ENCODE measurements around the gene PTGDS. TPM values are rescaled to one million over a fixed set of nuclear protein-coding genes. Genes with fewer than 3 reads are reported as not detected.

The PTGDS gene
- total RNA-seq, 1 donor from 2014 or later, result not detected

DNA sequence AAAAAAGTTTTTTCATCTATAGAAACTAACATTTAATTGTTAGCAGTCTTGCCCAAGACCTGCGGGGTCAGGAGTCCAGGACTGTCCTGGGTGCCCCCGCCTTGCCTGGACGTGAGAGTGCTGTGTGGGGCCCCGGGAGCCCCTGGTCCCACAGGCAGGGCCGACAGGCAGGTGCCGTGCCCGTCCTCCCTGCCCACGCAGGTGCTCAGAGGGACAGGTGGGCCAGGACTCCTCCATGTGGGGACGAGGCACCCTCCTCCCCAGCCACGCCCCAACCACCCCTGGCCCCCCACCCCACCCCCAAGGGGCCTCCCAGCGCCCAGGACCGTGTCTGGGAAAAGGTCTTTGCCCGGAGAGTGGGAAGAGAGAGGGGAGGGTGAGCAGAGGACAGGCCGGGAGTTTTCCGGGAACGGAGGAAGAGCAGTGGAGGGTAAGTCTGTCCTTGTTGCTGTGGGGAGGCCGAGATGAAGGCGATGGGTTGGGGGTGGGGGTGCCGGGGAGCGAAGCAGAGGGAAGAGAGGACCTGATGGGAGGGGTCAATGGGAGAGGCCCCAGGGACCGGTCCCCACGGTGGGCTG is 28.0 kb upstream of the PTGDS start:
- no peak for ATAC-seq (ENCODE audit: low read depth)
- Mint-ChIP-seq H3K9me3 (no peaks in the 10 kb centered on the region), H3K4me3 (peak overlapping the region; percentile 82), H3K27ac (peak overlapping the region; percentile 83), H3K36me3 (ENCODE audit: low read depth) (no peaks in the 10 kb centered on the region), H3K27me3 (no peaks in the 10 kb centered on the region), H3K4me1 (peaks cover 9% of the 10 kb centered on the region)
- ChIA-PET CTCF (interaction anchor here (2.4 kb wide), 1 partner anchor 86 kb away, joined by 39 read pairs; no protein-coding TSS in a partner anchor), POLR2A (interaction anchor here (0.6 to 3.0 kb wide), 11 partner anchors 33 to 251 kb away, joined by 3 to 15 read pairs (median 4); partner anchors contain the start of genes AJM1, CLIC3, PAXX and TPRN)
- TF ChIP-seq, protein P1, sequence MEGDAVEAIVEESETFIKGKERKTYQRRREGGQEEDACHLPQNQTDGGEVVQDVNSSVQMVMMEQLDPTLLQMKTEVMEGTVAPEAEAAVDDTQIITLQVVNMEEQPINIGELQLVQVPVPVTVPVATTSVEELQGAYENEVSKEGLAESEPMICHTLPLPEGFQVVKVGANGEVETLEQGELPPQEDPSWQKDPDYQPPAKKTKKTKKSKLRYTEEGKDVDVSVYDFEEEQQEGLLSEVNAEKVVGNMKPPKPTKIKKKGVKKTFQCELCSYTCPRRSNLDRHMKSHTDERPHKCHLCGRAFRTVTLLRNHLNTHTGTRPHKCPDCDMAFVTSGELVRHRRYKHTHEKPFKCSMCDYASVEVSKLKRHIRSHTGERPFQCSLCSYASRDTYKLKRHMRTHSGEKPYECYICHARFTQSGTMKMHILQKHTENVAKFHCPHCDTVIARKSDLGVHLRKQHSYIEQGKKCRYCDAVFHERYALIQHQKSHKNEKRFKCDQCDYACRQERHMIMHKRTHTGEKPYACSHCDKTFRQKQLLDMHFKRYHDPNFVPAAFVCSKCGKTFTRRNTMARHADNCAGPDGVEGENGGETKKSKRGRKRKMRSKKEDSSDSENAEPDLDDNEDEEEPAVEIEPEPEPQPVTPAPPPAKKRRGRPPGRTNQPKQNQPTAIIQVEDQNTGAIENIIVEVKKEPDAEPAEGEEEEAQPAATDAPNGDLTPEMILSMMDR (IDR thresholded peaks at IDR 0.05), result no peak
- DNase-seq, result no peak
- intact Hi-C loops (cut with micrococcal nuclease), result loop anchor here (1.0 to 10.0 kb wide), 2 partner anchors 86 to 275 kb away; partner anchors contain the start of genes CYSRT1, RNF208 and RNF224

DNA sequence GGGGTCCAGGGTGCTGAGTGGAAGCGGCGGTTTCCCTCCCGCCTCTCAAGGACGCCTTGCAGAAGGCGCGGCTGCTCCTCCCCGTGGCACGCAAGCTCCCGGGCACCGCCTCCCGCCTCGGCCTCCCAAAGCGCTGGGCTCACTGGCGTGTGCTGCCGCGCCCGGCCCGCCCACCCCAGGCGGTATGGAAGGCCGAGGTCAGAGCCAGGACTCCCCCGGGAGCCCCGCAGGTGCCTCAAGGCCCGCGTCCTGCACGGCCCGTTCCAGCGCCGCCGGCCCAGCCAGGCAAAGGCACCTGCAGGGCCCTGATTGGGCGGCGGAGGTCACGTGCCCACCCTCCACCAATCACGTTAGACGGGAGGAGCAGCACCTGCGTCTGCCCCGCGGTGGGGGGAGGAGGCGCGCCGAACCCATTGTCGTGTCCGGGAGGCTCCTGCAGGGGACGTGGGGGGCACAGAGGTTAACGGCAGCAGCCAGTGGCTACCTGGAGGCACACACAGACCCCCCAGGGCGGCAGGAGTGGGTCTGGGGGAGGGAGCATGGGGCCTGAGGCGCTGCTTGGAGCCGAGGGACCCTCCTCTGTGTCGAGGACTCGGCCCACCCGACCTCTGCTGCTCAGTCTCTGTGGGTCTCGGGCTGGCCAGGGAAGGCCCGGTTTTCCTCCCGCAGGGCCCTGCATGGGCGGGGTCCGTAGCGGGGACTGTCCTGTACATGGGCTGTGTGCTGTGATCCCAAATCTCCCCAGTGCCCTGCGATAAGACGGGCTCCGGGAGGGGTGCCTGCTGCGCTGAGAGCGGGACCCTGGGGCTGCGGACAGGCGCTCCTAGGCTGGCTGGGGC is 27.3 kb upstream of the PTGDS start:
- no peaks in the 10 kb centered on the region for H3K36me3 Mint-ChIP-seq (ENCODE audit: low read depth)
- no peaks in the 10 kb centered on the region for H3K27me3 Mint-ChIP-seq
- intact Hi-C loops (cut with micrococcal nuclease), result loop anchor here (1.0 to 10.0 kb wide), 2 partner anchors 85 to 275 kb away; partner anchors contain the start of genes CYSRT1, RNF208 and RNF224
- TF ChIP-seq, protein P1 (IDR thresholded peaks at IDR 0.05), result no peak
- peaks cover 5% of the 10 kb centered on the region for H3K4me1 Mint-ChIP-seq
- ChIA-PET POLR2A (interaction anchor here (0.6 to 3.0 kb wide), 9 partner anchors 42 to 251 kb away, joined by 3 to 15 read pairs (median 4); partner anchors contain the start of genes AJM1, CLIC3, PAXX and TPRN), CTCF (no interaction called here)
- ATAC-seq (ENCODE audit: low read depth) (peak; percentile 96), DNase-seq (peak; percentile 94)
- peak overlapping the region; percentile 82 for H3K4me3 Mint-ChIP-seq
- H3K27ac Mint-ChIP-seq, result peak overlapping the region; percentile 86
- no peaks in the 10 kb centered on the region for H3K9me3 Mint-ChIP-seq

DNA sequence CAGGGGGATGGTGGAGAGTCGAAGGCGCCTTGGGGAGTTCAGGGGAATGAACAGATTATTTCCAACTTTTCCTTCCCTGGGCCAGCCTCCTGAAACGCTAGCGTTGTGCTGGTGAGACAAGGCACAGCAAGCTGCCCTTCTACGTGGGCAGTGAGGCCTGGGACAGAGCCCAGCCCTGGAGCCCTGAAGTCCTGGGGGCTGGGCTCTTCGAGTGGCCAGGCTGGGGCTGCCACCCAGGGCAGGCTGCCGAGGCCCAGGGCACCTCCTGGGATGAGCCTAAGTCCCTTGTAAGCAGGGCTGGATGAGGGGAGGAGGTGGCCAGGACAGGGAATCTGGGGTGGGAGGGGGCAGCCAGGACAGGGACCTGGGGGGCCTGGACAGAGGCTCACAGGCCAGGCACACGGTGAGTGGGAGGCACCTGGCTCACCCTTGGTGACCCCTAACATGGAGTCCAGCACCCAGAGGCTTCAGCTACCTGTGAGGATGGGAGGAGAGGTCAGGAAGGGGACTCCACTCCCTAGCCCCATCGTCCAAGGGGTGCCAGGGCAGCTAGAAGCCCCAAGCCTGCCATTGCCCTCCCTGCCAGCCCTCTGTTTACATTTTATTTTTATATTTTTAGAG is 26.5 kb upstream of the PTGDS start:
- intact Hi-C loops (cut with micrococcal nuclease), result no loop called here
- ATAC-seq (ENCODE audit: low read depth) (no peak), DNase-seq (no peak)
- Mint-ChIP-seq H3K36me3 (ENCODE audit: low read depth) (no peaks in the 10 kb centered on the region), H3K27me3 (no peaks in the 10 kb centered on the region), H3K27ac (peak overlapping the region; percentile 86), H3K4me1 (peaks cover 5% of the 10 kb centered on the region), H3K9me3 (no peaks in the 10 kb centered on the region), H3K4me3 (peak overlapping the region; percentile 81)
- TF ChIP-seq, protein P1 (IDR thresholded peaks at IDR 0.05), result no peak
- ChIA-PET CTCF (interaction anchor here (0.9 kb wide), 1 partner anchor 21 kb away, joined by 3 read pairs; no protein-coding TSS in a partner anchor), POLR2A (interaction anchor here (0.7 to 1.3 kb wide), 2 partner anchors 48 to 84 kb away, joined by 3 to 4 read pairs; no protein-coding TSS in a partner anchor)

GRCh38 chr9:136951541-136952320 is 25.6 kb upstream of the PTGDS start, which contains the start of gene LCN12:
Gene LCN12, plus strand, starts transcription at chr9:136952273. Its CDS starts 55 bp downstream, at chr9:136952328.
- CTCF ChIA-PET, result interaction anchor here (0.9 kb wide), 1 partner anchor 20 kb away, joined by 3 read pairs; no protein-coding TSS in a partner anchor
- Mint-ChIP-seq H3K4me3 (no peak within 1 kb of the TSS), H3K9me3 (no peaks in the 10 kb centered on the region), H3K27ac (no peak within 1 kb of the TSS), H3K36me3 (ENCODE audit: low read depth) (no peaks in the 10 kb centered on the region), H3K4me1 (peaks cover 5% of the 10 kb centered on the region), H3K27me3 (no peaks in the 10 kb centered on the region)
- intact Hi-C loops (cut with micrococcal nuclease), result no loop called here
- POLR2A ChIA-PET, result interaction anchor here (0.7 kb wide), 1 partner anchor 49 kb away, joined by 3 read pairs; no protein-coding TSS in a partner anchor
- TF ChIP-seq, protein P1 (IDR thresholded peaks at IDR 0.05), result no peak
- DNase-seq (no peak), ATAC-seq (ENCODE audit: low read depth) (no peak)
